HG03457 (cell line): Measurements from ENCODE around the gene CTSL.
"Not testable (repeated sequence)": the region's sequence is repeated elsewhere in the genome, so short reads cannot be mapped to it uniquely, and the experiment has no call there.

Experiments
- ATAC-seq: cut with Tn5 transposase; IDR thresholded peaks from one replicate; pipeline ENCODE4 v1.9.1; 2021; ENCODE audit warnings: moderate number of reproducible peaks; ENCODE audit not compliant: unreplicated experiment

Gene CTSL

GRCh38 chr9:87751423-87751822 lies 25.5 kb downstream of the CTSL start:
- no peak for ATAC-seq

GRCh38 chr9:87751868-87752267 lies 25.9 kb downstream of the CTSL start:
- ATAC-seq = no peak

DNA sequence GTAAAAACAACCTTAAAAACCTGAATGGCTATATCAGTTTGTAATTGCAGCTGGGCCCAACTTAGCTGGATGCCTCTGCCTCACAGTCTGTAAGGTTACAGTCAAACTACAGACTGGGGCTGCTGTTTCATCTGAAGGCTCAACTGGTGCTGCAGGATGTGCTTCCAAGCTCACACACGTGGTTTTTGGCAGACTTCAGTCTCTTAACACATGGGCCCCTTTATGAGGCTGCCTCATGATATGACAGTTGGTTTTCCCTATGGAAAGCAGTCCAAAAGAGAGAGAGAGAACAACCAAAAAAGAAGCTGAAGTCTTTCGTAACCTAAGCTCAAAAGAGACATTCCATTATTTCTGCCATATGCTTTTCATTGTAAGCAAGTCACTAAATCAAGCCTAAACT lies 27.4 kb downstream of the CTSL start:
- no peak for ATAC-seq

- ATAC-seq = not testable (repeated sequence)
Measured at GRCh38 chr9:87758330-87758729, 32.4 kb downstream of the CTSL start.

DNA sequence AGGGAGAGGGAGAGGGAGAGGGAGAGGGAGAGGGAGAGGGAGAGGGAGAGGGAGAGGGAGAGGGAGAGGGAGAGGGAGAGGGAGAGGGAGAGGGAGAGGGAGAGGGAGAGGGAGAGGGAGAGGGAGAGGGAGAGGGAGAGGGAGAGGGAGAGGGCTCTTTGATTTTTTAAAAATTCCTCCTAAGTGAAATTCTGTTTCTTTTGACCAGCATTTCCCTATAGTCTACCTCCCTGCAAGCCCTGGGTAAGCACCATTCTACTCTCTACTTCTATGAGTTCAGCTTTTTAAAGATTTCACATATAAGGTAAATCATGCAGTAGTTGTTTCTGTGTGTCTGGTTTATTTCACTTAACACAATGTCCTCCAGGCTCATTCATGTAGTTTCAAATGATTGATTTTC lies 34.1 kb downstream of the CTSL start:
- not testable (repeated sequence) for ATAC-seq

DNA sequence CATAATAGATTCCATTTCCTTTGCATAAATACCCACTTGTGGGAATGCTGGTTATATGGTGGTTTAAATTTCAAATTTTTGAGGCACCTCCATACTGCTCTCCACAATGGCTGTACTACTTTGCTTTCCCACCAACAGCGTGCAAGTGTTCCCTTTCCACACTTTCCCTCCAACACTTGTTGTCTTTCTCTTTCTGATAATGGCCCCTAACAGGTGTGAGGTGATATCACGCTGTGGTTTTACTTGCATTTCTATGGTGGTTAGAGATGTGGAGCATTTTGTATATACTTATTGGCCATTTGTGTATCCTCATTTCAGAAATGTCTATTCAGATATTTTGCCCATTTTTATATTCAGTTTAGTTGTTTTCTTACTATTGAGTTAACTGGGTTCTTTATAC lies 34.6 kb downstream of the CTSL start:
- no peak for ATAC-seq

GRCh38 chr9:87763286-87763685 lies 37.4 kb downstream of the CTSL start:
- ATAC-seq = no peak

DNA sequence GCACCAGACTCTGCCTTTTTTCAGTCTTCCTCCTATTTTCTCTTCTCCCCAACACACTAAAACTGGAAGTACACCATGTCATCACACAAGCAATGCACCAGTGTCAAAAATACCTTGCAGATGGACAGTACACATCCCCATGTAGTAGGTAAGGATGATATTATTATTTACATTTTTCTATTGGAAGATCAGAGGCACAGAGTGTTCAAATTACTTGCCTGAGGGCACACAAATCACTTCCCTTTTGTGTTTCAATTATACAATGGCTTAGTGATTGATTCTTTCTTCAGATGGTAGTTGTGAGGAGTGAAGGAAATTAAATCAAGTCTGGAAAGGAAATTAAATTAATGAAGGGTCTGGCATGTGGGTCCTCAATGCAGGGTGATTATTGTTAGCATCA lies 39.6 kb downstream of the CTSL start:
- ATAC-seq = no peak

DNA sequence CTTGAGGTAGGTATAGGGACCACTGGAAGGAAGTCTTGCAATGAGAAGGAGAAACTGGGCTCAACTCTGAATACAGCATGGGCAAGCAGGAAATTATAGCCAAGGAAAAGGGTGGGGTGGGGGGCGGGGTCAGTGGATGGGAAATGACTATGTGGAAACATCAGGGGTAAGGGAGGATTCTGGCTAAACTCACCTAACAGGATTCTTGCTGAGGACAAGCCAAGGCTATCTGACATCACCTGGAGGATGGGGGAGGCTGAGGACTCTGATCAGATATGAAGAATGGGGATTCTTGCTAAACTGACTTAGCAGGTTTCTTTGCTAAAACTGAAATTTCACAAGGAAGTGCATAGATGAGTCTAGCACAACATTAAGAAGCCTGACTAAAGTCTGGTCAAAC lies 40.8 kb downstream of the CTSL start:
- no peak for ATAC-seq

DNA sequence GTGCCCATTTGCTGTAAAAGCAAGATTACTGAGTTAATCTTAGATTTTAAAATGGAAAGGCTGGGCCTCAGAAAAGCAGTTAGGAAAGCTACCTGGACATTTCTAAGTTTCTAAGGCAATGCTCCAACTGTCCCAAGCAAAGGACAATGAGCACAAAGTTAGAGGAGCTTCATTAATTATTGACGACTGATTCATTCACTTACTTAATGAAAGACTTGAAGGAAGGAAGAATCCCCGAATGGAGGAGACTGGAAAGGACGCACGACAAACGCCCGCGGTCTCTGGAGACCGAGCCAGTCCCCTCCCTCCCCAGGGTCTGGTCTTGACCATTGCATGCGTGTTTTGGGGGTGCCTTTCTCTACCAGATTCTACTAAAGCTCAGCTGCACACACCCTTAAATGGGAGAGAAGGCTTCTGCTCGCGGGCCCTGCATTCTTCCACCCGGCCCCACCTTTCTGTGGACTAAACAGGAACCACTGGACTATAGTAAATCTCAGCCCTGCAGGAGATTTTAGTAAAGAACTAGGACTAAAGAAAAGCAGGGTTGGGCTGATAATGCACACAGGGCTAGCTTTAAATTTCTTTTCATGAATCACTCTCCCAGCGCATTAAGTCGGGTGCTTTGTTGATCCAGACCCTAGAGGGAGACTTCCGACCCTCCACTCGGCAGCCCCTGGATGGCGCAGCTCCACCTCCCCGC lies 44.8 kb downstream of the CTSL start:
- ATAC-seq = no peak

DNA sequence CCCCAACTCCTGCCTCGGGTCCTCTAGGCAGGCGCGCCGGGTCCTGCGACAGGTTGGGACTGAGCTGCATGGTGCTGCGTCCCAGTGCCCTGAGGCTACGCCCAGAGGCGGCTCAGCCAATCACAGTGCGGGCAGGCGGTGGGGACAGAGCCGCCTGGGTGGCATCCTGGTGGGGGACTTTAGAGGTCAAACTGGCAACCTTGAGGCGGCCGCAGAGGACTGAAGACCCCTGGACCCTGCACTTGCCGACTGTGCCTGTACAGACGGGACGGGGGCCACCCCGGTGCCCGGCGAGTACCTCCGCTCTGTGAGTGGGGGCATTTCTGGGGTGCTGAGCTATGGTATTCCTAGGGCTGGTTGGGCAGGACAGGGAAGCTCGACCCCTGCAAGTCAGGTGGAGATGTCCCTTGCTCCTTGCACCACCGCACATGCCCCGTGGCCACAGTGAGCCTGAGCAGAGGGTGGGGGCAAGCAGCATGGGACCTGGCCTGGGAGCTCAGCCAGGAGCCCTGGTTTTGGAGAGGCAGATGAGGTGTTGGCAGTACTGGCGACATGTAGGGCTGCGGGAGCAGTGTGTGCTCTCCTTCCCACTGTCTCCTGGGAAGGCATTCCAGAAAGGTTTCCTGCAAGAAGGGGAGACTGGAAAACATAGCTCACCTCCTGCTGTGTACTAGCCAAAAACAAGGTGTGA lies 45.5 kb downstream of the CTSL start:
- ATAC-seq = no peak

- ATAC-seq = no peak
Measured at GRCh38 chr9:87776481-87777379, 50.8 kb downstream of the CTSL start.

GRCh38 chr9:87778996-87779395 lies 53.1 kb downstream of the CTSL start:
- ATAC-seq = no peak
